Heart left ventricle (tissue), 16 donors: ENCODE measurements around the gene ZNF618. TPM values are rescaled to one million over a fixed set of nuclear protein-coding genes. Genes with fewer than 3 reads are reported as not detected.

ENCODE experiments used
- ATAC-seq, 4 donors: fragments of 200-7000 bp; cut with Tn5 transposase; one replicate each; pipeline ENCODE4 v1.9.1; 2020 to 2022; ENCODE audit warnings: moderate library complexity in 4 of 4, mild to moderate bottlenecking in 3 of 4, moderate number of reproducible peaks in 1 of 4
- DNase-seq, 5 donors: peaks; one replicate each; pipeline ENCODE4 v3.0.0-alpha.2; 2020
- H3K27ac ChIP-seq, 12 donors: fragments of 200-600 bp; sonication (generic) in 4 of 12; one replicate each; pipeline versions ENCODE4 v1.5.0 to v1.8.0; 2016 to 2022; ENCODE audit warnings: mild to moderate bottlenecking in 2 of 12
- H3K27me3 ChIP-seq, 9 donors: fragments of 200-600 bp; sonication (generic) in 2 of 9; one replicate each; pipeline versions ENCODE4 v1.5.1 to v1.8.0; 2016 to 2022; ENCODE audit warnings: mild to moderate bottlenecking in 3 of 9
- H3K36me3 ChIP-seq, 9 donors: fragments of 200-600 bp; sonication (generic) in 2 of 9; one replicate each; pipeline versions ENCODE4 v1.5.0 to v1.8.0; 2018 to 2022; ENCODE audit warnings: mild to moderate bottlenecking in 2 of 9
- H3K4me1 ChIP-seq, 12 donors: fragments of 200-600 bp; sonication (generic) in 4 of 12; one replicate each; pipeline versions ENCODE4 v1.5.0 to v1.8.0; 2016 to 2022; ENCODE audit warnings: mild to moderate bottlenecking in 3 of 12
- H3K4me3 ChIP-seq, 12 donors: fragments of 200-600 bp; sonication (generic) in 4 of 12; one replicate each; pipeline versions ENCODE4 v1.5.0 to v1.8.0; 2017 to 2022; ENCODE audit warnings: mild to moderate bottlenecking in 9 of 12, moderate library complexity in 4 of 12
- H3K9me3 ChIP-seq, 12 donors: fragments of 200-600 bp; sonication (generic) in 4 of 12; one replicate each; pipeline versions ENCODE4 v1.5.0 to v1.8.0; 2016 to 2022; ENCODE audit warnings: mild to moderate bottlenecking in 1 of 12
- CTCF ChIP-seq, 12 donors: fragments of 200-600 bp; sonication (generic) in 4 of 12; IDR thresholded peaks; one replicate each; pipeline versions ENCODE4 v1.5.0 to v1.8.0; 2018 to 2022; ENCODE audit warnings: antibody characterized with exemption in 12 of 12, mild to moderate bottlenecking in 5 of 12
- POLR2A ChIP-seq, 2 donors: fragments of 450-650 bp; IDR thresholded peaks; one replicate each; pipeline ENCODE4 v1.6.1; 2017; ENCODE audit warnings: antibody characterized with exemption in 2 of 2, mild to moderate bottlenecking in 2 of 2, moderate library complexity in 2 of 2
- WGBS, 4 donors: extraction: QIAGEN DNeasy Blood & Tissue Kit in 2 of 4; methylation state at CpG; one replicate each; pipeline versions ENCODE4 v1.1.5 to v1.1.7; 2013 to 2018; 5-methylcytosine and 5-hydroxymethylcytosine counted together
- intact Hi-C, 10 donors: fragments of 100-400 bp; cut with DNase I; formaldehyde crosslinking; loops; one replicate each; pipeline versions ENCODE4 v1.11.1 to v1.14.2; 2022
- polyA plus RNA-seq, 2 donors: library from polyadenylated mRNA; stranded (reverse); fragments of 200-250 nt; gene quantifications; one replicate each; pipeline ENCODE4 v1.2.3, GENCODE V29; 2013
- total RNA-seq, 9 donors: library from RNA; depleted of rRNA in 2 of 9; stranded (reverse); fragments of >200 nt in 2 of 9; fragmentation: NEBNext Ultra II Directional in 3 of 9; extraction: Animal tissue kit (Norgen Biotek cat#: 25700) in 3 of 9; gene quantifications; one replicate each; pipeline versions ENCODE4 v1.1.0 to v1.2.4, GENCODE V29; 2016 to 2023
- donor health status: ischemic (EF 13 %, LVEDD 7.1; RV severe dilation, severe dysfunction).
- donor health status: healthy with polysubstance abuse.
- donor health status: DM: no; HTN: yes; CAD: no.
- donor health status: DM: no; HTN: no; CAD: no.
- donor health status: ischemic (EF 25% LVEDD 6.9; RV normal size, moderate dysfunction).
- donor health status: ischemic (EF 25% LVEDD 5.7; RV mildly dilated, moderate dysfunction).
- donor health status: healthy.
- donor health status: DM: yes; HTN: yes; CAD: no.
- donor health status: ischemic (EF 35%, LVEDD 5.7; RV mildly dilated, moderate dysfunction).
- donor health status: nonischemic (EF 11% LVEDD 7.7; RV severe dilation, severe dysfunction).
- donor health status: DM: yes; HTN: yes; CAD: no.
- donor health status: PGD.
- donor health status: ischemic (EF 29% LVEDD 5.4; RV normal size, mild dysfunction).
- donor health status: nonischemic (EF 23%, LVEDD 6.1; RV moderate dilation, normal function).

The ZNF618 gene
- total and polyA plus RNA-seq, 11 donors: 0.81 to 4.2 (median 1.7) TPM

GRCh38 chr9:113879911-113880310 lies 3.8 kb downstream of the ZNF618 start:
- H3K4me1 ChIP-seq: peaks cover 0 to 52% (median 8%) of the 10 kb centered on the region in 12 donors
- intact Hi-C loops: loop anchor here in 5 of 10 donors (5.0 to 10.0 kb wide), 6 partner anchors 73 to 195 kb away; no protein-coding TSS in a partner anchor
- H3K9me3 ChIP-seq: no peaks in the 10 kb centered on the region
- no peaks in the 10 kb centered on the region for H3K27me3 ChIP-seq
- peak overlapping the region in 3 of 12 donors; percentile 7 to 31 (median 11) for H3K4me3 ChIP-seq
- TF ChIP-seq CTCF (IDR thresholded peaks at IDR 0.05) (no peak), POLR2A (IDR thresholded peaks at IDR 0.05) (no peak)
- 76 to 83% (median 81%) methylated on average over 4 of the region's 4 CpGs for WGBS, 4 donors
- DNase-seq (no peak), ATAC-seq (no peak)
- no peak overlapping the region for H3K27ac ChIP-seq
- H3K36me3 ChIP-seq: no peaks in the 10 kb centered on the region

GRCh38 chr9:113882181-113882580 lies 6.1 kb downstream of the ZNF618 start:
- H3K27me3 ChIP-seq: no peaks in the 10 kb centered on the region
- H3K9me3 ChIP-seq: no peaks in the 10 kb centered on the region
- 84 to 92% (median 87%) methylated on average over 7 of the region's 7 CpGs for WGBS, 4 donors
- intact Hi-C loops: loop anchor here in 1 of 10 donors (10.0 kb wide), 1 partner anchor 83 kb away; no protein-coding TSS in a partner anchor
- no peaks in the 10 kb centered on the region for H3K36me3 ChIP-seq
- TF ChIP-seq POLR2A (IDR thresholded peaks at IDR 0.05): no peak
- TF ChIP-seq CTCF (IDR thresholded peaks at IDR 0.05): no peak
- ATAC-seq: no peak
- no peak overlapping the region for H3K27ac ChIP-seq
- H3K4me1 ChIP-seq: peaks cover 0 to 67% (median 13%) of the 10 kb centered on the region in 12 donors
- no peak overlapping the region for H3K4me3 ChIP-seq
- no peak for DNase-seq

GRCh38 chr9:113882636-113883164 lies 6.6 kb downstream of the ZNF618 start:
- no peak for TF ChIP-seq CTCF (IDR thresholded peaks at IDR 0.05)
- TF ChIP-seq POLR2A (IDR thresholded peaks at IDR 0.05): no peak
- Histone ChIP-seq H3K4me1 (peaks cover 0 to 65% (median 10%) of the 10 kb centered on the region in 12 donors), H3K9me3 (no peaks in the 10 kb centered on the region), H3K27me3 (no peaks in the 10 kb centered on the region), H3K36me3 (no peaks in the 10 kb centered on the region), H3K4me3 (no peak overlapping the region), H3K27ac (no peak overlapping the region)
- intact Hi-C loops: loop anchor here in 1 of 10 donors (10.0 kb wide), 1 partner anchor 82 kb away; no protein-coding TSS in a partner anchor
- DNase-seq: no peak
- no peak for ATAC-seq
- 85 to 90% (median 88%) methylated on average over 7 of the region's 7 CpGs for WGBS, 4 donors

- WGBS, 4 donors: 74 to 78% (median 77%) methylated on average over 8 of the region's 8 CpGs
- peak overlapping the region in 7 of 12 donors; percentile 2 to 59 (median 43) for H3K27ac ChIP-seq
- no peaks in the 10 kb centered on the region for H3K27me3 ChIP-seq
- TF ChIP-seq POLR2A (IDR thresholded peaks at IDR 0.05) (no peak), CTCF (IDR thresholded peaks at IDR 0.05) (no peak)
- DNase-seq: no peak
- peaks cover 0 to 4% (median 2%) of the 10 kb centered on the region in 12 donors for H3K9me3 ChIP-seq
- peaks cover 0 to 1% (median 0%) of the 10 kb centered on the region in 9 donors for H3K36me3 ChIP-seq
- ATAC-seq: no peak
- H3K4me3 ChIP-seq: peak overlapping the region in 4 of 12 donors; percentile 27 to 51 (median 46)
- intact Hi-C loops: loop anchor here in 2 of 10 donors (5.0 to 10.0 kb wide), 2 partner anchors 52 to 79 kb away; no protein-coding TSS in a partner anchor
- peaks cover 0 to 38% (median 7%) of the 10 kb centered on the region in 12 donors for H3K4me1 ChIP-seq
Measured at GRCh38 chr9:113885183-113886025, 9.3 kb downstream of the ZNF618 start.
